Type B pancreatic cell (in vitro differentiated cells): ENCODE results near the gene CD34. TPM values are rescaled to one million over a fixed set of nuclear protein-coding genes. Genes with fewer than 3 reads are reported as not detected.

Source experiments
- DNase-seq: peaks from one replicate; pipeline ENCODE4 v3.0.0; 2021; ENCODE audit warnings: mixed read lengths; ENCODE audit not compliant: unreplicated experiment; ENCODE audit errors: extremely low spot score
- H3K27ac Mint-ChIP-seq: 2 replicates; pipeline ENCODE4 v1.8.0; 2021; ENCODE audit warnings: mild to moderate bottlenecking, mixed read lengths
- H3K27me3 Mint-ChIP-seq: 2 replicates; pipeline ENCODE4 v1.8.0; 2021; ENCODE audit warnings: mixed read lengths
- H3K36me3 Mint-ChIP-seq: 2 replicates; pipeline ENCODE4 v1.8.0; 2021; ENCODE audit warnings: mixed read lengths
- H3K4me1 Mint-ChIP-seq: one replicate; pipeline ENCODE4 v1.8.0; 2021; ENCODE audit warnings: mixed read lengths; ENCODE audit not compliant: unreplicated experiment
- H3K4me3 Mint-ChIP-seq: 2 replicates; pipeline ENCODE4 v1.8.0; 2021; ENCODE audit warnings: mild to moderate bottlenecking, mixed read lengths
- H3K9me3 Mint-ChIP-seq: 2 replicates; pipeline ENCODE4 v1.8.0; 2021; ENCODE audit warnings: mixed read lengths
- CTCF ChIP-seq: fragments of 200-600 bp; sonication (generic); conservative IDR thresholded peaks from 2 replicates; pipeline ENCODE4 v1.5.0; 2021; ENCODE audit warnings: antibody characterized with exemption, mild to moderate bottlenecking
- total RNA-seq: library from RNA; stranded (reverse); gene quantifications from 2 replicates; pipeline ENCODE4 v1.2.1, GENCODE V29; 2021; ENCODE audit warnings: low replicate concordance

CD34 gene
- total RNA-seq, 1 donor from 2014 or later, result 0.34 TPM

- no peak for TF ChIP-seq CTCF
- no peaks in the 10 kb centered on the region for H3K4me1 Mint-ChIP-seq
- H3K9me3 Mint-ChIP-seq, result no peaks in the 10 kb centered on the region
- no peak overlapping the region for H3K27ac Mint-ChIP-seq
- H3K27me3 Mint-ChIP-seq, result peaks cover 35% of the 10 kb centered on the region
- no peak for DNase-seq
- H3K36me3 Mint-ChIP-seq, result no peaks in the 10 kb centered on the region
- H3K4me3 Mint-ChIP-seq, result no peak overlapping the region
Observed at GRCh38 chr1:207891148-207891547, 19.8 kb downstream of the CD34 start.

GRCh38 chr1:207890136-207890738 is 20.7 kb downstream of the CD34 start:
- Mint-ChIP-seq H3K9me3 (no peaks in the 10 kb centered on the region), H3K27ac (no peak overlapping the region), H3K36me3 (no peaks in the 10 kb centered on the region), H3K4me1 (peaks cover 3% of the 10 kb centered on the region), H3K27me3 (peaks cover 34% of the 10 kb centered on the region), H3K4me3 (no peak overlapping the region)
- no peak for TF ChIP-seq CTCF
- DNase-seq, result no peak

- Mint-ChIP-seq H3K27me3 (peaks cover 28% of the 10 kb centered on the region), H3K27ac (no peak overlapping the region), H3K4me1 (peaks cover 9% of the 10 kb centered on the region), H3K4me3 (no peak overlapping the region), H3K36me3 (no peaks in the 10 kb centered on the region), H3K9me3 (no peaks in the 10 kb centered on the region)
- peak; percentile 46 for TF ChIP-seq CTCF
- DNase-seq, result no peak
Observed at GRCh38 chr1:207888652-207889051, 22.3 kb downstream of the CD34 start.

- Mint-ChIP-seq H3K4me3 (no peak overlapping the region), H3K27me3 (peaks cover 31% of the 10 kb centered on the region), H3K4me1 (peaks cover 9% of the 10 kb centered on the region), H3K36me3 (no peaks in the 10 kb centered on the region), H3K9me3 (no peaks in the 10 kb centered on the region), H3K27ac (no peak overlapping the region)
- no peak for TF ChIP-seq CTCF
- no peak for DNase-seq
Observed at GRCh38 chr1:207887542-207888201, 23.3 kb downstream of the CD34 start.

- peaks cover 40% of the 10 kb centered on the region for H3K27me3 Mint-ChIP-seq
Observed at GRCh38 chr1:207886227-207886626, 24.7 kb downstream of the CD34 start.

More at GRCh38 chr1:207886227-207886626, 24.7 kb downstream of the CD34 start:
- Mint-ChIP-seq H3K27ac (no peak overlapping the region), H3K36me3 (no peaks in the 10 kb centered on the region), H3K4me1 (peaks cover 9% of the 10 kb centered on the region), H3K9me3 (no peaks in the 10 kb centered on the region), H3K4me3 (no peak overlapping the region)
- no peak for TF ChIP-seq CTCF
- no peak for DNase-seq
